C4-2B (cell line): ENCODE measurements around the gene TGIF2.

ENCODE experiments used
- H3K27ac ChIP-seq: fragments of 450-650 bp; 2 replicates; pipeline ENCODE4 v1.5.1; 2017
- CTCF ChIP-seq: fragments of 450-650 bp; conservative IDR thresholded peaks from 2 replicates; pipeline ENCODE4 v1.5.1; 2017; ENCODE audit warnings: mild to moderate bottlenecking
- ZFX ChIP-seq: fragments of 450-650 bp; IDR thresholded peaks from 2 replicates; pipeline ENCODE4 v1.6.1; 2017

TGIF2 gene

DNA sequence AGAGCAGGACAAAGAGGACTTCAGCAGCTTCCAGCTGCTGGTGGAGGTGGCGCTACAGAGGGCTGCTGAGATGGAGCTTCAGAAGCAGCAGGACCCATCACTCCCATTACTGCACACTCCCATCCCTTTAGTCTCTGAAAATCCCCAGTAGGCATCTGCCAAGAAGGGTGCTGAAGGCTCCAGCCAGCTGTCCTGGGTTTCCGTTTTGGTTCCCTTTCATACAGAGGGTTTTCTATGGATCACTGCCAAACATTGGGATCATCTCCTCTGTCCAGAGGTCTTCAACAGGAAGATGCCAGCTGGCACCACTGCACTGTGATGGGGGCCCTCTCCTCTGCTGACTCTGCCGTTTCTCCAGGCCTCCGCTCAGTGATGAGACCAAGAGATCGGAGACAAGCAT is 17.9 kb downstream of the TGIF2 start:
- H3K27ac ChIP-seq: no peak overlapping the region
- no peak for TF ChIP-seq CTCF
- no peak for TF ChIP-seq ZFX

DNA sequence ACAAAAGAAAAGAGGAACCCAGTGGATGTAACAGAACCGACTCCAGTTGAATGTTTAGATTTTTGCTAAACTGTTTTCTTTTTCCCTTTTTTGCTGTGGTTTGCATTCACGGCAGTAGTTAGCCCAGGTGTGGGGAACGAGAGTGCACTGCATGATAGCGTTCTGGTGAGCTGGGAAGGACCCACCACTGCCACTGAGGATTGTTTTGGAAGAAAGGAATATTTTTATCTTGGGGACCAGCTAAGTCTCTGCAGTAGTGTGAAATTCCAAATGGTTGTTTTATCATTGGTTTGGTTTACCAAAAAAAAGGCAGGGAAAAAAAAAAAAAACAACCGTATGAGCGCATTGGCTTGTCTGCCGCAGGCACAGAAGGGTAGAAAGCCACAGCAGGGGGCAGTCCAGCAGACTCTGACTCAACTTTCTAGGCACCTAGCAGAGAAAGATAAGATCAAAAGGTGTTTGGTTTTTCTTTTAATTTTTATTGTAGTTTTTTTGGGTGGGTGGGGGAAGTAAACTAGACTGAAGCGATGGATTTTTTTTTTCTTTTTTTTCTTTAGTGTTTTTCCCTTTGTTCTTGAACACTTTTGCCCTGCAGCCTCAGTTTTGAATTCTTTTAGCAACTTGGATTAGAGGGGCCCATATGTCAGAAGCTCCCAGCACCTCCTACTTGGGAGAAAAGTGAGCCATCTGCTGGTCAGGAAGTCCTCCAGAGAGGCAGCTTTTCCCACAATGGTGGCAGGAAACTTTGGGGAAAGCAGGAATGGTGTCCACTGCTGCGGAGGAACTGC is 18.7 kb downstream of the TGIF2 start:
- TF ChIP-seq CTCF (no peak; the same call in 1 of the 2 replicates), ZFX (no peak)
- H3K27ac ChIP-seq: no peak overlapping the region

DNA sequence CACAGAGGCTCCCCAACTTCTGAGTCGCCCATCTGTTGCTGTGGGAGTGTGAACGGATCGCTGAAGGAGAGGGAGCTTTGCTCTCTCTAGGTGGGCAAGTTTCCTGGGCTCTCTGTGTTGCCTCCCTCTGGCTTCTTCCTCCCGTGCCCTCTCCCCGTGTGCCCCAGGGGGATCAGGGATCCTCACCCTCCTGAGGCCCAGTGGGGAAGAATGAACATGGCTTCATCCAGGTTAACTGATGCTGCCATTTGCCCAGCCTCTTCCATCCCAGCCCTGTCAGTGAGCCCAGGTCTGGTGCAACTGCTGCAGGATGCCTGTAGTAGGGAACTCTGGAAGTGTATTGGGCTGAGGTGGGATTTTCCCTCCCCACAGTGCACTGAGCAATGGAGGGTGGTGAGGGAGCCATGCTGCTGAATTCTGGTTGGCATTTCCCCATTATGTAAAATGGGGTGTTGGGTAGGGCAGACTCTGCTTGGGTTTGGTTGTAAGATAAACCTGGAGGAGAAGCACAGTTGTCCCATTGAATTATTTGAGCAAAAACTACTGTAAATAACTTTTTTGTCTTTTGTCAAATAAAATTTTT is 20.0 kb downstream of the TGIF2 start:
- TF ChIP-seq ZFX: no peak
- TF ChIP-seq CTCF: no peak
- no peak overlapping the region for H3K27ac ChIP-seq

DNA sequence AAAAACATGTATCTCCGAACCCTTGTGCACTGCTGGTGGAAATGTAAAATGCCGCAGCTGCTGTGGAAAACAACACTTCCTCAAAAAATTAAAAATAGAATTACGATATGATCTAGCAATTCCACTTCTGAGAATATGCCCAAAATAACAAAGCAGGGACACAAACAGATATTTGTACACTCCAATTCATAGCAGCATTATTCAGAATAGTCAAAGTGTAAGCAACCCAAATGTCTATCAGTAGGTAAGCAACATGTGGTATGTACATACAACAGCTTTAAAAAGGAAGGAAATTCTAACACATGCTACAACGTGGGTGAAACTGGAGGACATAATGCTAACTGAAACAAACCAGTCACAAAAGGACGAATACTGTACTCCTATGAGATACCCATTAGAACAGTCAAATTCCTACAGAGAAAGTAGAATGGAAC is 26.5 kb downstream of the TGIF2 start:
- H3K27ac ChIP-seq: no peak overlapping the region
- TF ChIP-seq ZFX: no peak
- TF ChIP-seq CTCF: no peak

DNA sequence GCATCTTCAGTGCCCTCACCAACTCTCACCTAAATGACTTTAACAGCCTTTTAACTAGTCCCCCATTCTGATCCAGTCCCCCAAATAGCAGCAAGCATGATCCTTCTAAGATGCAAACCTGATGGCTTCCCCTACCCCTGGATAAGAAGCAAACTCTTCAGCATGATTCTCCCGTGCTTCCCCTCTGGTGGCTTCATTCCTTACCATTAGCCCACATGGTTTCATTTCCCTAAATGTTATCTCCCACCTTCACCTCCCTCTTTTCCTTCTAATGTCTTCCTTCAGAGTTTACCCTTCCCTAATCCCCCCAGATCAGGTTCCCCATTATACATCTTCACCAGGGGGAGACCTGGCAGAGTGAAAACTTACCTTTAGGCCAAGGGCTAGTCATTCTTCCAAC is 28.1 kb downstream of the TGIF2 start:
- no peak for TF ChIP-seq CTCF
- no peak for TF ChIP-seq ZFX
- H3K27ac ChIP-seq: no peak overlapping the region

DNA sequence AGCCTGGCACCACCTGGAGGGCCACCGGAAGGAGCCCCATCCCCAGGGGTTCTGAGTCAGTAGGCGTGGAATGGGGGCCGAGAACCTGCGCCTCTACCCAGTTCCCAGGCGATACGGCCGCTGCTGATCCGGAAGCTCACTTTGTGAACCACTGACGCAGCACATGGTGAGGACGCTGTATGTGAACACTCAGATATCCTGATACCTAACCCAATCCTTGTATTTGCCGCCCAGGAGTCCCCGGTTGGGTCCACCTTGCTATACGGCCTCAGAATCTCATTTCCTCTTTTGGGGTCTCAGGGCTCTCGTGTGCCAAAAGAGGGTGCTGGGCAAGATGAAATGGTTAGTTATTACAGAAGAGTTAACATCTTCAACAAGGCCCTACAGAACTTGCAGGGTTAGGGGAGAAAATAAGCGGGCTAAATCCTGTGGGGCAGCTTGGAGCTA is 31.6 kb downstream of the TGIF2 start:
- TF ChIP-seq CTCF (no peak), ZFX (no peak)

DNA sequence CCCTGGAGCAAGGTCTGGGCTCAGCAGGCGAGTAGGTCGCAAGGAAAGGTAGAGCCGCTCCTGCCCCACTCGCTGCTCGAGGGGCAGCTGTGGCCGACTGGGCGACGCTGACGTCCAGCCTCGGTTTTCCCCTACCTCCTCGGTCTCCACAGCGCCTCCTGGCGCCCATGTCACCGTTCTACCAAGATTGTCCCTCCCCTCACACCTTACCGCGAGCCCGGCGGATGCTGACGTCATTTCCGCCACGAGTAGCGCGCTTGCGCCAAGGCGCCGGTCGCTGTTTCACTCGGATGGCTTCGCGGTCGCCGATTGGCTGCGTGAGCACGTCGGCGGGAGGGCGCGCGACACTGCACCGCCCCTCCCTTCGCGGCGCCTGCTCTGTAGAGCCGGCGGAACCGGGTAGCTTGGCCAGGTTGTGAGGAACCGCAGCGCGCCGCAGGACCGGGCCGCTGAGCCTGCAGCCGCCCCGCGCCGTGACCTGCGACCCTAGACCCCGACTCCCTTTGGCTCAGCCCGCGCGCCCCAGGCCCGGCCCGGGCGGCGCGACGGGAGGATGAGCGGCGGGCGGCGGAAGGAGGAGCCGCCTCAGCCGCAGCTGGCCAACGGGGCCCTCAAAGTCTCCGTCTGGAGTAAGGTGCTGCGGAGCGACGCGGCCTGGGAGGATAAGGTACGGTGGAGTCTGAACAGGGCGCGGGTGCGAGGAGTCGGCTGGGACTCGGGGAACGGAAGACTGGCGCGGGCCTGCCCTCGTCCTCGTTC is 32.2 kb downstream of the TGIF2 start, which contains the start of gene RAB5IF:
RAB5IF (plus strand) TSS at position 381 of the 759 bp plus-strand sequence; CDS start at position 554, 173 bp downstream.
- peak within 1 kb of the TSS; percentile 92 for H3K27ac ChIP-seq
- TF ChIP-seq CTCF: peak; percentile 96
- TF ChIP-seq ZFX: peak; percentile 91; the same call in 1 of the 2 replicates

More for the DNA sequence above, 31.6 kb downstream of the TGIF2 start:
- H3K27ac ChIP-seq: peak overlapping the region; percentile 92
